ENCODE measurements around the gene ECI1. TPM values are rescaled to one million over a fixed set of nuclear protein-coding genes. Genes with fewer than 3 reads are reported as not detected.
"Not testable (repeated sequence)": the region's sequence is repeated elsewhere in the genome, so short reads cannot be mapped to it uniquely, and the experiment has no call there.

ECI1 gene
- total RNA-seq, 1 donor from 2014 or later = 72.9 TPM

- H3K27me3 ChIP-seq = no peaks in the 10 kb centered on the region
- H3K9me3 ChIP-seq = no peaks in the 10 kb centered on the region
- DNase-seq (ENCODE audit: extremely low spot score in 2 of 2) = no peak
- intact Hi-C loops (cut with DNase I) = no loop called here
- H3K4me3 ChIP-seq = no peak overlapping the region
- H3K36me3 ChIP-seq = peaks cover 0 to 40% of the 10 kb centered on the region in 2 donors
- H3K4me1 ChIP-seq = no peaks in the 10 kb centered on the region
- no peak overlapping the region for H3K27ac ChIP-seq
- TF ChIP-seq POLR2A (IDR thresholded peaks at IDR 0.05) (no peak), CTCF (IDR thresholded peaks at IDR 0.05) (no peak), POLR2AphosphoS5 (IDR thresholded peaks at IDR 0.05; ENCODE audit: insufficient read depth in 1 of 2, low read depth in 1 of 2) (no peak)
Measured at GRCh38 chr16:2244301-2244700, 7.1 kb downstream of the ECI1 start.

GRCh38 chr16:2243781-2244180, 7.6 kb downstream of the ECI1 start:
- Histone ChIP-seq H3K27me3 (no peaks in the 10 kb centered on the region), H3K27ac (no peak overlapping the region), H3K4me3 (no peak overlapping the region), H3K36me3 (peaks cover 0 to 40% of the 10 kb centered on the region in 2 donors), H3K4me1 (no peaks in the 10 kb centered on the region), H3K9me3 (no peaks in the 10 kb centered on the region)
- TF ChIP-seq POLR2AphosphoS5 (IDR thresholded peaks at IDR 0.05; ENCODE audit: insufficient read depth in 1 of 2, low read depth in 1 of 2) (no peak), CTCF (IDR thresholded peaks at IDR 0.05) (no peak), POLR2A (IDR thresholded peaks at IDR 0.05) (no peak)
- intact Hi-C loops (cut with DNase I) = no loop called here
- DNase-seq (ENCODE audit: extremely low spot score in 2 of 2) = no peak

- Histone ChIP-seq H3K36me3 (peaks cover 0 to 40% of the 10 kb centered on the region in 2 donors), H3K9me3 (no peaks in the 10 kb centered on the region), H3K27me3 (no peaks in the 10 kb centered on the region), H3K4me3 (no peak overlapping the region), H3K27ac (no peak overlapping the region), H3K4me1 (no peaks in the 10 kb centered on the region)
- intact Hi-C loops (cut with DNase I) = no loop called here
- TF ChIP-seq CTCF (IDR thresholded peaks at IDR 0.05) (no peak), POLR2AphosphoS5 (IDR thresholded peaks at IDR 0.05; ENCODE audit: insufficient read depth in 1 of 2, low read depth in 1 of 2) (no peak), POLR2A (IDR thresholded peaks at IDR 0.05) (no peak)
- no peak for DNase-seq (ENCODE audit: extremely low spot score in 2 of 2)
Measured at GRCh38 chr16:2243031-2243528, 8.3 kb downstream of the ECI1 start.

GRCh38 chr16:2242598-2242997, 8.8 kb downstream of the ECI1 start:
- intact Hi-C loops (cut with DNase I) = no loop called here
- H3K27me3 ChIP-seq = peaks cover under 1% of the 10 kb centered on the region

GRCh38 chr16:2240331-2240730, 11.1 kb downstream of the ECI1 start:
- H3K9me3 ChIP-seq; DNase-seq (ENCODE audit: extremely low spot score in 2 of 2); intact Hi-C loops (cut with DNase I); H3K27me3 ChIP-seq; H3K27ac ChIP-seq; H3K4me3 ChIP-seq: not testable (repeated sequence)
- H3K36me3 ChIP-seq = peaks cover 0 to 29% of the 10 kb centered on the region in 2 donors
- peaks cover 22% of the 10 kb centered on the region for H3K4me1 ChIP-seq

More at GRCh38 chr16:2242598-2242997, 8.8 kb downstream of the ECI1 start:
- H3K27ac ChIP-seq = no peak overlapping the region
- peaks cover 4% of the 10 kb centered on the region for H3K4me1 ChIP-seq
- H3K36me3 ChIP-seq = peaks cover 0 to 40% of the 10 kb centered on the region in 2 donors
- TF ChIP-seq POLR2A (IDR thresholded peaks at IDR 0.05) (no peak), CTCF (IDR thresholded peaks at IDR 0.05) (no peak)
- H3K4me3 ChIP-seq = no peak overlapping the region
- H3K9me3 ChIP-seq = no peaks in the 10 kb centered on the region
- DNase-seq (ENCODE audit: extremely low spot score in 2 of 2) = no peak

Measured in vagina (tissue), 2 donors.